CD4-positive, alpha-beta T cell treated with Interleukin-12 subunit alpha and Interleukin-12 subunit beta, for 1 hour (primary cell): ENCODE data around the gene FBXW11.

Experiments
- DNase-seq: peaks from one replicate; pipeline ENCODE4 v3.0.0-alpha.2; 2020

The FBXW11 gene

GRCh38 chr5:172010278-172010677, 3.8 kb upstream of the FBXW11 start:
- no peak for DNase-seq

DNA sequence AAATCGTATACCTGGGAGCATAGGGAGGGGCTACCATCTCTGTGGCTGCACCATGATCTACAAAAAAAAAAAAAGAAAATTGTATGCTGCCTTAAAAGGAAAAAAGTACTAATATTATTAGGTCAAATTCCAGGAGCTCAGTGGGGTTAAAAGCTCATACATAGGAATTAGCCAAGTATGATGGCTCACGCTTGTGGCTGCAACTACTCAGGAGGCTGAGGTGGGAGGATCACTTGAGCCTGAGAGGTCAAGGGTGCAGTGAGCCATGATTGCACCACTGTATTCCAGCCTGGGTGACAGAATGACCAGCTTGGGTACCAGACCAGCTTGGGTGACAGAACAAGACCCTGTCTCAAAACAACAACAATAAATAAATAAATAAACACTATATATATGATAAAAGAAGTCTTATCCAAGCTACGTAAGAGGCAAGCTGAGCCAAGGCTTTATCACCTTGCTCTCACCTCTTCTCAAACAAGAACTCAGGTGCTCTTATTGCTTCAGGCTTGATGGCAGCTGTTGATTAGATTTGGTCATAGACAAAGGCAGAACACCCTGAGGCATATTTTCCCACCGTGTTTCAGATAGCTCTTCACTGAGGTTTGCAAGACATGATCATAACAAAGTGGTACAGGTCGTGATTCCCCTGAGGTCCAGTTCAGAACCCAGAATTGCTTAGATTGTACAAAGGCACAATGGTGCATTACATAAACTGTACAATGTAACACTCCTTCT, 3.3 kb upstream of the FBXW11 start:
- no peak for DNase-seq

- no peak for DNase-seq
Measured at GRCh38 chr5:172008689-172009141, 2.3 kb upstream of the FBXW11 start.

DNA sequence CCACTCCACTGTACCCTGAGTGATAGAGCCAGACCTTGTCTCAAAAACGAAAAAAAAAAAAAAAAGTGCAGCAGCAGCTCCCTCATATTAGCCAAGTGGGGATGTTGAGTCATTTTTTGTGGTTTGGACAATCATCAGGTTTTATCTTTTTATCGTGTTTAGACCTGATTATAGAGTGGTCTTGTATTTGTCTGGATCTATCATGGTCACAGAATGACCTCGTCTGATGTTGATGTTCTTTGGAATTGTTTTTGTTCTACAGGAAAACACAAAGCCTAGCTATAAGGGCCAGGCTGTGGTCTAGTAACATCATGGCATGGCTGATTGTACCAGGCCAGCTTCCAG, 1.6 kb upstream of the FBXW11 start:
- DNase-seq = no peak

- DNase-seq = no peak
Measured at GRCh38 chr5:172007175-172008110, 1.0 kb upstream of the FBXW11 start.

DNA sequence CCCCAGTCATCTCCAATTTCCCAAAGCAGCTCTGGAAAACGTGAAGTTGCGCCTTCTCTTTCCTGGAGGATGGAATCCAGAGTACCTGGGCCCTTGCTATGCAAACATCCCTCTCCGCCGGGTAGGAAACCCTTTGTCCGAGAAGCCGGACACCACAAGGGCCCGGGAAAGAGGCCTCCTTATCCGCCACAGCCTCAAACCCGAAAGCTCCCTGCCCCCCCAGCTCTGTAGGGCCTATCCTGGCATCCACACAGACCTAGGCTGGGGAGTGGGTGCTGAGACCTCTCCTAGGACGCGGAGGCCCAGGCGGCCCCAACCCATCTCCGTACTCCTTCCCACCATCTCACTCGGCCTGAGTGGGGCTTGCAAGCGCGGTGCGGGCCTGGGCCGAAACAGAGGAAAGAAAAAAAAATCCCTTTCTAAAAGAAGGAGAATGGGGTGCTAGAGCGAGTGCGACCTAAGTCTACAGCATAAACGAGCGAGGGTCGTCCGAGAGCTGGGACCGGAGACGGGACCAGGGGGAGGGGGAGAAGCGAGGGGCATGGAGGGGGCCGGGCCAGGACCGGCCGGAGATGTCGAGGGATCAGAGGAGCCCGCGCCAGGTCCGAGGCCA, 624 bp downstream of the FBXW11 start:
- DNase-seq = peak; percentile 20

DNA sequence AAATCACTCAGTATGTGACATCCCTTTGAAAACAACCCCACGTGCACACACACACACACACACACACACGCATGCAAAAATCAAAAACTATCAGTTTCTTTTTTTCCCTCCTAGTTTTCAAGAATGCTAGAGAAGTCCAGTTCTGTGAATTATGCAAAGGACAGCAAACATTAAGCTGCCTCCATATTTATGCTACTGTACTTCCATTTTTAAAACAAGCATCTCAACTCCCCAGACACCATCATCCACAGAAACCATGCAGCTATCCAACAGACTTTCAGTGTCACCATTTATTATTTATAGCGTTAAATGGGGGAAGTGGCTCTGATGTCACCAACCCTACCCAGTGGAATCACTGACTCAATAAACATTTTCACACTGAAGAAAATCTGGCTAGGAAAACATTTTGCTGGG, 1.6 kb downstream of the FBXW11 start:
- peak; percentile 33 for DNase-seq

GRCh38 chr5:172003746-172004145, 2.7 kb downstream of the FBXW11 start:
- no peak for DNase-seq

GRCh38 chr5:172002840-172003512, 3.5 kb downstream of the FBXW11 start:
- no peak for DNase-seq

GRCh38 chr5:172002310-172002709, 4.1 kb downstream of the FBXW11 start:
- DNase-seq = peak; percentile 41

GRCh38 chr5:171999877-172000276, 6.6 kb downstream of the FBXW11 start:
- no peak for DNase-seq

- DNase-seq = no peak
Measured at GRCh38 chr5:171999100-171999499, 7.3 kb downstream of the FBXW11 start.

DNA sequence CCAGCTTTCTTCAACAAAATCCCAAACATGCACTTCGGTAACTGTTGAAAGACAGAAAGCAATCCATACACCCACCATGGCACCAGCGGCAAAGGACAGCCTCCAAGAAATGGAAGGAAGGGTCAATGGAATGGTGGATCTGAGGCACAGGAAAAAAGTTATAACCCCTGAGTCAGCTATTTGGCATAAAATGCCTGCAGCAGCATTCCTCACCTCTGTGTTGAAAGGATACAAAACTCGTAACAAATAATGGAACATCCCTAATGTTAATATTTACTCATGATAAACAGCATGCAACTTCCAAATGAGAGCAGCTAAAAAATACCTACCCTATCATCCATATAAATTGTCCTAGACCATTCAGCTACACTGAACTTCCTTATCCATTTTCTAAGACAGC, 9.4 kb downstream of the FBXW11 start:
- no peak for DNase-seq

- DNase-seq = no peak
Measured at GRCh38 chr5:171992813-171993212, 13.6 kb downstream of the FBXW11 start.

DNA sequence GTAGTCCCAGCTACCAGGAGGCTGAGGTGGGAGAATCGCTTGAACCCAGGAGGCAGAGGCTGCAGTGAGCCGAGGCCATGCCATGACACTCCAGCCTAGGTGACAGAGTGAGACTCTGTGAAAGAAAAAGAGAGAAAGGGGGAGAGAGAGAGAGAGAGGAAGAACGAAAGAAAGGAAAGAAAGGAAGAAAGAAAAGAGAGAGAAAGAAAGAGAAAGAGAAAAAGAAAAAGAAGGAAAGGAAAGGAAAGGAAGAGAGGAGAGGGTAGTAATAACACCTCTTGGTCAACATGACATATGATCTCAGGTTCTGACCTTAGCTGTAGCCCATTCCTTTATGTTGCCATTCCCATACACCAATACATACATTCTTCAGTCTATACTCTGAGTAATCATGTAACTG, 14.1 kb downstream of the FBXW11 start:
- no peak for DNase-seq

GRCh38 chr5:171990713-171991015, 15.8 kb downstream of the FBXW11 start:
- DNase-seq = no peak

- DNase-seq = no peak
Measured at GRCh38 chr5:171989946-171990712, 16.3 kb downstream of the FBXW11 start.

GRCh38 chr5:171989276-171989675, 17.2 kb downstream of the FBXW11 start:
- no peak for DNase-seq

- no peak for DNase-seq
Measured at GRCh38 chr5:171986772-171987171, 19.7 kb downstream of the FBXW11 start.

GRCh38 chr5:171984748-171985419, 21.6 kb downstream of the FBXW11 start:
- peak; percentile 56 for DNase-seq

DNA sequence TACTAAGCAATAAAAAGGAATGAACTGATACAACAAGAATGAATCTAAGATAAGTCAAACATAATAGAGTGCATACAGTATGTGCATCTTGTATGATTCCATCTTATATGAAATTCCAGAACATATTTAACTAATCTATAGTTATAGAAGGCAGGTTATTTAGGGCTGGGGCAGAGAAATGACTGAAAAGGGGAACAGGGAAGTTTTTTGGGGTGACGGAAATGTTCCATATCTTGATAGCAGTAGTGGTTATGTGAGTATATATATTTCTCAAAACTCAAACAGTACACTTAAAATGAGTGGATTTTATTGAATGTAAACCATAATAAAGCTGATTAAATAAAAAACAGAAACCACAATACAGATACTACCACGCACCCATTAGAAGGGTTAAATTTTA, 24.6 kb downstream of the FBXW11 start:
- DNase-seq = no peak

GRCh38 chr5:171980792-171981191, 25.6 kb downstream of the FBXW11 start:
- DNase-seq = no peak
